Sigmoid colon (tissue), 4 donors: Measurements from ENCODE around the gene METRNL.

Experiments
- EP300 ChIP-seq, 4 donors: sonication (generic); formaldehyde crosslinking; IDR thresholded peaks; one replicate each; pipeline ENCODE4 v1.6.1; 2017; ENCODE audit warnings: antibody characterized with exemption in 4 of 4
- POLR2A ChIP-seq, 2 donors: fragments of 450-650 bp; IDR thresholded peaks; one replicate each; pipeline ENCODE4 v1.6.1; 2016; ENCODE audit warnings: antibody characterized with exemption in 2 of 2, mild to moderate bottlenecking in 2 of 2, moderate library complexity in 2 of 2
- TF ChIP-seq, protein P1 (sequence below), 4 experiments: fragments of 450-650 bp in 3 of 4; fragments of 200-600 bp in 1 of 4; IDR thresholded peaks; one replicate each; pipeline ENCODE4 v1.5.1; 2016 to 2019; ENCODE audit warnings: antibody characterized with exemption in 4 of 4, mild to moderate bottlenecking in 3 of 4, moderate library complexity in 2 of 4

DNA sequence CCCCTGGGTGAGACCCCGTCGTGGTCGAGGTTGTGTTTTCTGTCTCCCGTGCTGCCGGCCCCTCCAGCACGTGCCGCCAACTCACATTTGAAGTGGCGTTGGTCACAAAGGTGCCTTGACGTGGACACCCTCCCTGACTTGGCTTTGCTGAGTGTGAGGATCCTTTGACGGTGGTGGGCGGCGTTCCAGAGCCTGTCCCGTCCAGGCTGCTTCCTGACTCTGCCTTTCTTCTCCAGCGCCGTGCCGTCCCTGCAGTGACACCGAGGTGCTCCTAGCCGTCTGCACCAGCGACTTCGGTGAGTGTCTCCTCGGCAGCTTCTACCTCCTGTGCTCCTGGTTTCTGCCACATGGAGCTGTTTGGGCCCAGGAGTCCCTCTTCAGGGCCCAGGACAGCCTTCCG is 13.5 kb downstream of the METRNL start:
- TF ChIP-seq POLR2A (IDR thresholded peaks at IDR 0.05): no peak
- TF ChIP-seq, protein P1, sequence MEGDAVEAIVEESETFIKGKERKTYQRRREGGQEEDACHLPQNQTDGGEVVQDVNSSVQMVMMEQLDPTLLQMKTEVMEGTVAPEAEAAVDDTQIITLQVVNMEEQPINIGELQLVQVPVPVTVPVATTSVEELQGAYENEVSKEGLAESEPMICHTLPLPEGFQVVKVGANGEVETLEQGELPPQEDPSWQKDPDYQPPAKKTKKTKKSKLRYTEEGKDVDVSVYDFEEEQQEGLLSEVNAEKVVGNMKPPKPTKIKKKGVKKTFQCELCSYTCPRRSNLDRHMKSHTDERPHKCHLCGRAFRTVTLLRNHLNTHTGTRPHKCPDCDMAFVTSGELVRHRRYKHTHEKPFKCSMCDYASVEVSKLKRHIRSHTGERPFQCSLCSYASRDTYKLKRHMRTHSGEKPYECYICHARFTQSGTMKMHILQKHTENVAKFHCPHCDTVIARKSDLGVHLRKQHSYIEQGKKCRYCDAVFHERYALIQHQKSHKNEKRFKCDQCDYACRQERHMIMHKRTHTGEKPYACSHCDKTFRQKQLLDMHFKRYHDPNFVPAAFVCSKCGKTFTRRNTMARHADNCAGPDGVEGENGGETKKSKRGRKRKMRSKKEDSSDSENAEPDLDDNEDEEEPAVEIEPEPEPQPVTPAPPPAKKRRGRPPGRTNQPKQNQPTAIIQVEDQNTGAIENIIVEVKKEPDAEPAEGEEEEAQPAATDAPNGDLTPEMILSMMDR (IDR thresholded peaks at IDR 0.05): no peak
- no peak for TF ChIP-seq EP300 (IDR thresholded peaks at IDR 0.05)
